GM18526 (cell line): Measurements from ENCODE around the gene TCHH.

Experiments used
- POLR2A ChIP-seq: IDR thresholded peaks from 3 replicates; pipeline ENCODE4 v1.6.1; 2011; ENCODE audit not compliant: insufficient read length; ENCODE audit errors: extremely low read depth

The TCHH gene

DNA sequence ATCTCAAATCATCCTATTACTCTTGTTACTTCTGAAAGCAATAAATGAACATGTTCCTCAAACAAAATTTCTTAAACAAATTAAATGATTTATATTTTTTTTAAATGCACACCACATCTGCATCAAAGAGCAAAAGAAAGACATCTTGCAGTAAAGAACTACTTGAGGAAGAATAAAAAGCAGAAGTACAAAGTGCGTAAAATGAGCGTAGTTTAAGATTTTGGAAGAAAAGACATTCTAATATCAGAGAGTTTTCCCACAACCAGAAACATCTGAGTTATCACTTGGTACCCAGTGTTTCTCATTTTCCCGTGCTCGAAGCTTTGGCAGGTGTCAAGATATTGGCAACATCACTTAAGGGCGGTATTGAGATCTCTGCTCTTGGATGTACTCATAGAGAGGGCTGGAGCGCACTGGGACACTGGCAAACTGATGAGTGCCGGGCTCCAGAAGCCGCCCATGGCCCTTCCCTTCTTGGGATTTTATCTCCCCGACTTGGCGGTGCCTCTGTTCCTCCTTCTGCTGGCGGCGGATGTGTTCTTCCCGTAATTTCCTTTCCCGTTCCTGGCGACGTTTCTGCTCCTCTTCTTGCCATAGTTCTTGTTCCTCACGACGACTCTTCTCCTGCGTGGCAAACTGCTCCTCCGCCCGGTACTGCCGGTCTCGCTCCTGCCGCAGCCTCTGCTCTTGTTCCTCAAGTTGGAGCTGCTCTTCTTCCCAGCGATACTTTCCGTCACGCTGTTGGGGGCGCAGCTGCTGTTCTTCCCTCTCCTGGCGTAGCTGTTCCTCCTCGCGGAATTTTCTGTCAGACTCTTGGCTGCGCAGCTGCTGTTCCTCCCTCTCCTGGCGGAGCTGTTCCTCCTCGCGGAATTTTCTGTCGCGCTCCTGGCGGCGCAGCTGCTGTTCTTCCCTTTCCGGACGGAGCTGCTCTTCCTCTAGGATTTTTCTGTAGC is 7.9 kb downstream of the TCHH start:
- no peak for TF ChIP-seq POLR2A

DNA sequence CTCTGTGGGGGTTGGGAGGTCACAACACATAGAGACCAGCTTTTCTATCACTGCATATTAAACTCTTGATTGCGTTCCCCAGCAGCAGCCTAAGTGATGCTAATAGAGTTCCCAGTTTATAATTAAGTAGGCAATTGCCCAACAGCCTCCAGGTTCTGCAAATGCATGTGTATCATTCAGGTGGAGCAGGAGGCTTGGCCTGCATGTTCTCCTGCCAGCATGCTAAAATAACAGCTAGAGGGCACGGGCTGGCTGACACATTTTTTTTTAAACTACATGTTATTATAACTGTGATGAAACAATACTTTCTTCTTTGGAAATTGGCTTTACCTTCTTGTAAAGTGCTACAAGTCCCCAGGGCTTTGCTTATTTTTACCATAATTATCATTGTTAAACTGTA is 10.4 kb downstream of the TCHH start:
- no peak for TF ChIP-seq POLR2A

DNA sequence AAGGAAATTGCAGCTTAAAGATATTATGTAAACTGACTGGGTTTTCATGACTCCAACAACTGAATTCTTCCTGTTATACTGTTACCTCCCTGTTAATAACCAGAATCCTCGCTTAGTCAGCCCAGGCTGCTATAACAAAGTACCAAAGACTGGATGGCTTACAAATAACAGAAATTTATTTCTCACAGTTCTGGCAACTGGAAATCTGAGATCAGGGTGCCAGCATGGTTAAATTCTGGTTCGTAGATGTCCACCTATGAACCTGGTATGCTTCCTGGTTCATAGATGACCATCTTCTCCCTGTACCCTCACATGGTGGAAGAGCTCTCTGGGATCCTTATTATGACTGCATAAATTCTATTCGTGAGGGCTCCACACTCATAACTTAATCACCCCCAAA is 18.3 kb downstream of the TCHH start:
- no peak for TF ChIP-seq POLR2A

DNA sequence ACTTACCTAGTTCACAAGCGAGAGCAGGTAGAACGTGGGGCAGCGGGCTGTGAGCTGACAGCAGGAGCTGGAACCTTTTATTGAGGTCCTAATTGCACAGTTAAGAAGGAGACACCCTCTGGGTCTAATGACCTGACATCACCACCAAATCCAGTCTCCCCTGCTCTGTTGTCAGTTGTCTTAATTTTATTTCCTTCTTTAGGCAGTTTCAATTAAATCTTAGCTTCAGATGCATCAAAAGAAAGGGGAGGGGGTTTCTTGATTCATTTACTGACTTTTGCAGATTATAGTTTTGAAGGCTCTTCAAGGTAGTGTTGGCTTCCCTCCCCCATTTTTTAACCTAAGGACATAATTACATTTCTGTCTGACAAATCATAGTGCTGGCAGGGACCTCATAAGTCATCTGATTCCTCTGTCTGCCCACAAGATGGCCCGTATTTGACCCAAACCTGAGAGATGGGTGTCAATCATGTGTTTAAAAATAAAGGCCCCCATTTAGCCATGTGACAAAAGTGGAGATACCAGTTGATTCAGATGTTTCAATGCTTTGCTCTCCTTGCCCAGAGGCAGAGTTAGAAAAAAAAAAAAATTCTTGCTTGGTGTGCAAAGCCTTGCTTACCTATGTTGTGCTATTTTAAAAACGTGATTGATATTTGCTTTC is 26.1 kb downstream of the TCHH start, which contains the start of gene TCHHL1:
Gene TCHHL1 (minus strand): TSS at position 51 of the 661 bp plus-strand sequence. CDS start 921 bp downstream, outside the sequence.
- no peak for TF ChIP-seq POLR2A

DNA sequence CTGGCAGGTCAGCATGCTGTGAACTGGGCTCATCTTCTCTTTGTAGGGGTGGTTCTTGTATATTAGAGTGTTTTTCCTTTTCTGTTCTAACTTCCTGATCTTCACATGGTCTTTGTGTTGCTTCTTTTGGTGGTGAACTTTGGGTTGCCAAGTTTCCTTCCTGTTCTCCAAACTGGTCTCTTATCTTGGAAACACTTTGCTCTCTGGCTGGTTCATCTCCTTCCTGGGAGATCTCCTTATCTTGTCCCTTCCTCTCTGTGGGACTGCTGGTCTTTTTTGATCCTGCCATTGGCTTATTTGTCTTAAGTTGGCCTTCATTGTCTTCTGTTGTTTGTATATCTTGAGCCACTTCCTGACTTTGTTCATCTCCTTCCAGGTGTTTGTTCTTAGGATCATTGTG is 28.5 kb downstream of the TCHH start:
- no peak for TF ChIP-seq POLR2A

DNA sequence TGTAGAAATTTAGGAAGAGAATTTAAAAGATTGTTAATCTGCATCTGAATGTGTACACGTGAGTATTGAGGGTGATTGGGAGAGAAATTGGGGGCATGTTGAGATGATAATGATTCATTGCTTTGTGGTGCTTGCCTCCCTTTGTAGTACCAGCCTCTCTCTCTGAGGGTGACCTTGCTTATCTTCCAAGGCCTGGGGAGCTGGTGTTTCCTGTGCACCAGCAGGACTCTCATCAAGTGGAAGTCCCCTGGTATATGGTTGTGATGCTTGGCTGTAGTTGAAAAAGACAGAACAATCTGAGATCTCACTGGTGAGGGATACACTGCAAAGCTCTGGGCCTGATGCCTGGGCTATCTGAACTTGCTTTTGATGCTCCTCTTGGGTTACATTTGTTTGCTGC is 30.4 kb downstream of the TCHH start:
- TF ChIP-seq POLR2A, result no peak

DNA sequence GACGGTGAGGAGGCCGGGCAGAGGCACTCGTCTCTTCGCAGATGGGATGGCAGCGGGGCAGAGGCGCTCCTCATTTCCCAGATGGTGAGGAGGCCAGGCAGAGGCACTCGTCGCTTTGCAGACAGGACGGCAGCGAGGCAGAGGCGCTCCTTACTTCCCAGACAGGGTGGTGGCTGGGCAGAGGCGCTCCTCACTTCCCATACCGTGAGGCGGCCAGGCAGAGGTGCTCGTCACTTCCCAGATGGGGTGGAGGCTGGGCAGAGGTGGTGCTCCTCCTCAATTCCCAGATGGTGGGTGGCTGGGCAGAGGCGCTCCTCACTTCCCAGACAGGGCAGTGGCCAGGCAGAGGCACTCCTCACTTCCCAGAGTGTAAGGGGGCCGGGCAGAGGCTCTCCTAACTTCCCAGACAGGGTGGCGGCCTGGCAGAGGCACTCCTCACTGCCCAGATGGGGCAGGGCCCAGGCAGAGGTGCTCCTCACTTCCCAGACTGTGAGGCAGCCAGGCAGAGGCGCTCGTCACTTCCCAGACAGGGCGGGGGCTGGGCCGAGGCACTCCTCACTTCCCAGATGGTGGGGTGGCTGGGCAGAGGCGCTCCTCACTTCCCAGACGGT is 36.3 kb downstream of the TCHH start:
- no peak for TF ChIP-seq POLR2A

DNA sequence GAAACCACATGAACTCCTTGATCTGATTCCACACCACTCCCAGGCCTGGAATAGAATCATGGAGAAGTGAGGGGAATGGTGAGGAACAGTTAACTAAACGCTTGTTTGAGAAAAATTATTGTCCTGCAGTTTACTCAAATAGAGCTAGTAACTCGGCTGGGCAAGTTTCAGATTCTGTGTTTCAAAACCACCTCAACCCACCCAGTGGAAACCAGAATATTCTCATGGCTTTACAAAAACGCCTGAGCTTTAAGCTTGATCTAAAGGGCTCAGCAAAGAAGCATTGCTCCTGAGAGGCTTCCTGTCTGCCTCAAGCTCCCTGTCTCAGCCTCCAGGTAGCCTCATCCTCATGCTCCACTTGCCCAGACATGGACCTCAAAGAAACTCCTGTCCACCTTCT is 42.9 kb downstream of the TCHH start:
- no peak for TF ChIP-seq POLR2A

DNA sequence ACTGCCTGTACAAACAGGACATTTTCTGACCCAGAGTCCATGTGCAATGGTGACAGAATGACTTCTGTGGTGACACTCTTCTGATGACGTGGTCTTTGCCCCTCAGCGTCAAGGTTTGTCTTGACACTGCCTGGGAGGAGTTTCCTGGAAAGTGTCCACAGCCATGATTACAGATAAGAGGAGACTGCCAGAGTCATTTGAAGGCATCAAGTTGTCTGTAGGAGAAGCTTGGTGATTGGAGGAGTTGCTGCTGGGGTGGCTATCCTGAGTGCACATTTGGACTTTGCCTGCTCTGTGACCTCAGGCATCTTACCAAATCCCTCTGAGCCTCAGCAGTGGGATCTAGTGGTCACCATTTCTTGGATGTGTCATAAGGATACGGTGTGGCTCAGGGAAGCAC is 44.1 kb downstream of the TCHH start:
- TF ChIP-seq POLR2A, result no peak

DNA sequence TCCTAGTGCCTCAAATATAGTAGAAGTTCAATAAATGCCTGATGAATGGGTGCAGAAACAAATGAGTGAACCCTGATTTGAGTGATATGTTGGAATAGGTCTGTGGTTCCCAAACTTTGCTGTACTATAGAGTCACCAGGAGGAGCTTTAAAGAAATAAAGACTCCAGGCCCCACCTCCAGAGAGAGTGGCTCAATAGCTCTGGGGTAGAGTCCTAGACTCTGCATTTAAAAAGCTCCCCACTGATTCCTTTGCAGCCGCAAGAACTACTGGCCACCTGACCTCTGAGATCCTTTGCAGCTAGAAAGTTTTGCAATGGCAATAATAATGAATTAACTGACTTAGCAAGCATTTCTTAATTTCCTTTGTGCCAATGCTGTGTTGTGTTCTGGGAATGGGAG is 47.3 kb downstream of the TCHH start:
- TF ChIP-seq POLR2A, result no peak

DNA sequence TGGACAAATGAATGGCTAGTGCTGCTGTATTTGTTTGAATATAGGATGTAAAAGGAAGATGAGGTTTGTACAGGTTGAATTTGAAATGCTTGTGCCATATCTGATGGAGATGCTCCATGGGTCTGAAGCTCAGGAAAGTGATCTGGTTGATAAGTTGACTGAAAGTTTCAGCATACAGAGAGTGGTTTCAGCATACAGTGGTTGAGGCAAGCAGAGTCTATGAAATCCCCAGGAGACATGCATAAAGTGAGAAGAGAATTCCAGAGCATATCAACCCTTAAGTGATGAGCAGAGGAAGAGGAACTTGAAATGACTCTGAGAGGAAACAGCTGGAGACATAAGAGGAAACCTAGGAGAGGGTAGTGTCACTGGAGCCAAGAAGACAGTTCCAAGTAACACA is 48.1 kb downstream of the TCHH start:
- TF ChIP-seq POLR2A, result no peak

DNA sequence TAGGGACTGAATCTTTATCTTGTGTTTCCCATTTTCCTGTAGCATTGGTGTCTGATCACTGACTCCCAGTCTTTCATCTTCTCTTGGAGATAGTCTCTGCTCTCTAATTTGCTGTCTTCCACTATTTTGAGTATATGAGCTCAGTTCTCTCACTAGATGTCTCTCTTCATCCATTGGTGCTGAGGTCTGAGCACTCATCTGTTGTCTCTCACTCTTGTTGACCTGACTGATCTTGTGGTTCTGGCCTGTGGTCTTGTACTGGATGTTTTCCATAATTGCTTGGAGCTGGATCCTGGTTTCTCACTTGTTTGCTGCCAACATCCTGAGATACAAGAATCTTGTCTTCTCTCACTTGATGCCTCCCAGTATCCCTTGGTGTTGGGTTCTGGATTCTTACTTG is 53.3 kb downstream of the TCHH start:
- TF ChIP-seq POLR2A, result no peak
